HG03097 (cell line): ENCODE results near the gene AKR1E2.
"Not testable (repeated sequence)": the region's sequence is repeated elsewhere in the genome, so short reads cannot be mapped to it uniquely, and the experiment has no call there.

Source experiments
- ATAC-seq: cut with Tn5 transposase; IDR thresholded peaks from one replicate; pipeline ENCODE4 v1.9.1; 2021; ENCODE audit not compliant: unreplicated experiment, low FRiP score

AKR1E2 gene

GRCh38 chr10:4813023-4813422, 13.0 kb upstream of the AKR1E2 start:
- no peak for ATAC-seq

- no peak for ATAC-seq
Observed at GRCh38 chr10:4813496-4813895, 12.5 kb upstream of the AKR1E2 start.

- ATAC-seq = not testable (repeated sequence)
Observed at GRCh38 chr10:4815646-4816180, 10.3 kb upstream of the AKR1E2 start.

GRCh38 chr10:4816966-4817365, 9.0 kb upstream of the AKR1E2 start:
- ATAC-seq = no peak

- ATAC-seq = no peak
Observed at GRCh38 chr10:4819067-4819466, 6.9 kb upstream of the AKR1E2 start.

- no peak for ATAC-seq
Observed at GRCh38 chr10:4819707-4820106, 6.3 kb upstream of the AKR1E2 start.

GRCh38 chr10:4820804-4821401, 5.1 kb upstream of the AKR1E2 start:
- ATAC-seq = no peak

GRCh38 chr10:4822208-4822607, 3.8 kb upstream of the AKR1E2 start:
- ATAC-seq = no peak

GRCh38 chr10:4824791-4825310, 1.2 kb upstream of the AKR1E2 start:
- no peak for ATAC-seq

GRCh38 chr10:4825456-4825867, 545 bp upstream of the AKR1E2 start:
- no peak for ATAC-seq

- no peak for ATAC-seq
Observed at GRCh38 chr10:4826792-4827324, 851 bp downstream of the AKR1E2 start.

GRCh38 chr10:4828005-4828404, 2.0 kb downstream of the AKR1E2 start:
- ATAC-seq = no peak

GRCh38 chr10:4830551-4830950, 4.5 kb downstream of the AKR1E2 start:
- ATAC-seq = no peak

- ATAC-seq = no peak
Observed at GRCh38 chr10:4831091-4831490, 5.1 kb downstream of the AKR1E2 start.

GRCh38 chr10:4833286-4833685, 7.3 kb downstream of the AKR1E2 start:
- no peak for ATAC-seq

- no peak for ATAC-seq
Observed at GRCh38 chr10:4834898-4835405, 8.9 kb downstream of the AKR1E2 start.

- no peak for ATAC-seq
Observed at GRCh38 chr10:4835494-4835918, 9.5 kb downstream of the AKR1E2 start.

- no peak for ATAC-seq
Observed at GRCh38 chr10:4836416-4836969, 10.5 kb downstream of the AKR1E2 start.

- ATAC-seq = no peak
Observed at GRCh38 chr10:4837551-4837950, 11.5 kb downstream of the AKR1E2 start.

GRCh38 chr10:4838743-4839142, 12.7 kb downstream of the AKR1E2 start:
- ATAC-seq = no peak

- ATAC-seq = no peak
Observed at GRCh38 chr10:4839353-4839752, 13.3 kb downstream of the AKR1E2 start.

- no peak for ATAC-seq
Observed at GRCh38 chr10:4840151-4840550, 14.1 kb downstream of the AKR1E2 start.
